GM21528 (cell line): ENCODE data around the gene NOP14.
"Not testable (repeated sequence)": the region's sequence is repeated elsewhere in the genome, so short reads cannot be mapped to it uniquely, and the experiment has no call there.

ENCODE experiments used
- ATAC-seq: cut with Tn5 transposase; IDR thresholded peaks from one replicate; pipeline ENCODE4 v1.9.1; 2021; ENCODE audit warnings: mild to moderate bottlenecking, moderate library complexity; ENCODE audit not compliant: unreplicated experiment, low FRiP score

Gene NOP14

DNA sequence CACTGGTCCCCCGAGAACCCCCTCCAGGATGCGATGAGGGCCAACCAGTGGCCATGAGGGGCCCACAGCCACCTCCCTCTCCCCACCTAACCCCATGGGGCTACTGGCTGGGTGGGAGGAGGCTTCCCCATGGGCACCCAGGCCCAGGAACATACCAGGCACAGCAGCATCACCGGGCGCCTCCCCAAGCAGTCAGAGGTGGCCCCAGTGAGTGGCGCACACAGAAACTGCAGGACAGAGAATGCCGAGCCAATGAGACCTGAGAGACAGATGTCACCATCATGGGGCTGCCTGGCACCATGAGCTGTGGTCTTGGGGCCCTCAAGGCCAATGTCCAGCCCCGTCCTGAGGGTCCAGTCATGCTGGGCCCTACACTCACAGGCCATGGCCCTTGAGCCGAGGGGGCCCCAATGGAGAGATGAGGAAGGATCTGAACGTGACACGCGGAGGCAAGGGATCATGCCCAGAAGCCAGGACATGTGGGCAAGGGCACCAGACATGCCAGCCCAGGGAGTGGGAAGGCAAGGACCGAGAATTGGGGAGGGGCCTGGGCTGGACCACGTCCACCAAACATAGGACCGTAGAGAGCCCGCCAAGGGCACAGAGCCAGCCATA lies 30.1 kb downstream of the NOP14 start:
- ATAC-seq = no peak

DNA sequence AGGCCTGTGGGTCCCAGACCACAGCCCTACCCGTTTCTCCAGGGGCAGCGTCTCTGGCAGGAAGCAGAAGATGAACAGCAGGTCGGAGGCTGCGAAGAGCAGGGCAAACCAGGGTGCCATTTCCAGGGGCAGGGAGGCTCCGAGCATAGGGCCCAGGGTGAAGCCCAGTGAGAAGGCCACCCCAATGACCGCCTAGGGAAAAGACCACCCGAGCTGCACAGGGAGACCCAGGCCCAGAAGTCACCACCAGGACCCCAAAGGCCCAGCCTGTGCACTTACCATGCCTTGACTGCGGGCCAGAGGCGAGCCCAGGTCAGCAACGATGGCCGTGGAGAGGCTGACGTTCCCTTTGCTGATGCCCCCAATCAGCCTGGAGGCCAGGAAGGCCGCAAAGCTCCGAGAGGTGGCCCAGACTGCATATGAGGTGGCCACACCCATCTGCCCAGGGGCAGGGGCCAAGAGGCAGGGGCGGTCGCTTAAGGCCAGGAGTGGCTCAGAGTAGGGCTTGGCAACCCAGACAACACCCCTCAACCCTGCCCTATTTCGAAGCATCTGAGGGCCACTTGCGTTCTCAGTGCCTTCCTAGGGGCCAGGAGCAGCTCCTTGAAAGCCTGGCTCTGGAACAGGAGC lies 30.8 kb downstream of the NOP14 start:
- no peak for ATAC-seq

DNA sequence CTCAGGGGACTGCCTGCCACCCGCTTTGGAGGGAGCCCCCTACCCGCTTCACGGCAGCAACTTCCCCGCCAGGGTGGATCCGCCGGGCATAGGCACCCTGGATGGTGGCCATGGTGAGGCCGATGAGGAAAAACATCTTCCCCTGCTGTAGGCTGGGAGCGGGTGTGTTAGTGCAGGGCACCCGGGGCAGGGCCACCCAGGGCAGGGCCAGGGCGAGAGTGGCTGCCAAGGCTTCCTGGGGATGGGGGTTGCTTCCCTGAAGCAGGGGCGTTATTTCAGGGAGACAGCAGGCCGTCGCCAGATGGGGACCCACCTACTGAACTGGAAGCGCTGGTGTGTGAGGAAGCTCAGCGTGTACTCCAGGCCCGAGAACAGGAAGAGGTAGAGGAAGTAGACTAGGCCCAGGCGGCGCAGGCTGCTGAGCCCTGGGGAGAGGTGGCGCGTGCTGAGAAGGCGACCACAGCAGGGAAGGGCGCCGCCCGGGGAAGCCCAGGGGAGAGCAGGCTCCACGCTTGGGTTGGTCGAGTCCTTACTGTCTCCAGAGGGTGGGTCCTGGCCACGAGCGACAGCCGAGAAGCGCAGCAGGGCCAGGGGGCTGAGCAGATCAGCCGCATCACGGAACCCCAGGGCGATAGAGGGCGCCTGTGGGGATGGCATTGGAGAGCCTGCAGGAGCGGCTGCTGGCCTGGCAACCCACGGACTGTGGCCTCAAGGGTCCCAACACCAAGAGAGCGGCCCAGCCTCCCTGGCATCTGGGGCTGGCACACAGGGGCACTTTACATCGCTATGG lies 31.5 kb downstream of the NOP14 start:
- peak; percentile 37 for ATAC-seq

DNA sequence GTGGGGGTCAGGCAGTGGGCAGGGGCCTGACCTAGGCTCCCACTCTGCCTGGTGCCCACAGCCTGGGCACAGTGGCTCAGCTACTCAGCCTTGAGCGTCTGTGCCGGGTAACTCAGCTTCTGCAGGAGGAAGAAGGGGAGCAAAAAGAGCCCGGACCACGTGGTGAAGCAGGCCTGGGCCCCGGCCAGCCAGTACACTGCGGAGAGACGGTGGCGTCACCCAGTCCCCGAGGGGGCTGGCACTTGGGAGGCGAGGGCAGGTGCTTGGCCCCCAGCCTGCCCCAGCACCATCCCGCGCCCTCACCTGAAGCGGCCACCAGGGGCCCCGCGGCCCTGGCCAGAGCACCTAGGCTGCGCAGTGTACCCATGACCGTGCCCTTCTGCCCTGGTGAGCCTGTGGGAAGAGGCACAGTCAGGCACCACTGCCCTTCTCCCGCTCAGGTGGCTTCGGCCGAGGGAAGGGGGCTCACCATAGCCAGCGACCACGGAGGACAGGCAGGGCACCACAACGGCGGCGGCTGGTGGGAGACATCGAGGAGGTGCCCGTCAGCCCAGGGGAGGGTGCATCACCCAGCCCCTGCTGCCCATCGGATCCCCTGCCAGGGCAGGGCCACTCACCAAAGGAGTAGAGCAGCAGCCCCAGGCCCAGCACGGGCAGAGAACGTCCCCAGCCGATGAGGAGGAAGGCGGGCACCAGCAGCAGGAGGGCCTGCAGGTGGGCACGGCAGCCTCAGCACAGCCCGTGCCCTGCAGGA lies 32.3 kb downstream of the NOP14 start:
- ATAC-seq = no peak

DNA sequence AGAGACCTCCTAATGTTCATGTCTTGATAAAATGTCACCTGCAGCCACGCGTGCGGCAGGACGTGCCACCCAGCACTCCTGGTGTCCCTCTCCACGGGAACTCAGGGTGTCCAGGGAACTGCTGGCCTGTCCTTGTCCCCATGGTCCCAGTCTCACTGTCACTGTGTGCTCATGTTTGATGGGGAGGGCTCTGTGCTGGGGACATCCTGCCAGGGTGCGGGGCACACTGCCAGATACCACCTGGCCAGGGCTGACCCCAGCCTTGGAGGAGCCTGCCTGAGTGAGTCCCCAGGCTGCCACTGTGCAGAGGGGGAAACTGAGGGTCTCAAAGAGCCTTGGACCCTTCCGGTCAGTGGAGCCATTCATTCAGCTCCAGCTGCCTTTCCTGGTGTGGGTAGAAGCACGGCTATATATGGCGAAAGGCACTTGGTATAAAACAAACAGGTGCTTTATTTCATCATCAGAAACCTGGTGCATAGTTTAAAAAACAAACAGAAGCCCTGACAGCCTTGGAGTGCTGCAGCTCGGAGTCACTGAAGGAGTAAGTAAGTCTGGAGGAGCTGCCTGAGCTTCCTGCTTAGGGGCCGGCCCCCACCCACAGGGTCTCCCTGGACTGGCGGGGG lies 33.0 kb downstream of the NOP14 start:
- ATAC-seq = no peak

DNA sequence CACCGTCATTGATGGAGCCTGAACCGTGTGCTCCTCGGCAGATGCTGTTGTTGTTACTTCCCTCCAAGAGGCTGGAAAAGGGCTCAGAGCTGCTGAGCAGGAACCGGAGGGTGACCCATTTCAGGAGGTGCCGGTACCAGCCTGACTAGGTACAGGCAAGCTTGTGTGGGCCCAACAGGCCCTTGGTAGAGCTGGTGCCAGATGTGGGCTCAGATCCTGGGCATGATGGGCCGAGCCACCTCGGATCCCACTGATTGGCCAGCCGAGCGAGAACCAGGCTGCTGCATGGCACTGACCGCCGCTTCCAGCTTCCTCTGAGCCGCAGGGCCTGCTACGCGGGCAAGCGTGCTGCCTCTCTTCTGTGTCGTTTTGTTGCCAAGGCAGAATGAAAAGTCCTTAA lies 33.7 kb downstream of the NOP14 start:
- no peak for ATAC-seq

DNA sequence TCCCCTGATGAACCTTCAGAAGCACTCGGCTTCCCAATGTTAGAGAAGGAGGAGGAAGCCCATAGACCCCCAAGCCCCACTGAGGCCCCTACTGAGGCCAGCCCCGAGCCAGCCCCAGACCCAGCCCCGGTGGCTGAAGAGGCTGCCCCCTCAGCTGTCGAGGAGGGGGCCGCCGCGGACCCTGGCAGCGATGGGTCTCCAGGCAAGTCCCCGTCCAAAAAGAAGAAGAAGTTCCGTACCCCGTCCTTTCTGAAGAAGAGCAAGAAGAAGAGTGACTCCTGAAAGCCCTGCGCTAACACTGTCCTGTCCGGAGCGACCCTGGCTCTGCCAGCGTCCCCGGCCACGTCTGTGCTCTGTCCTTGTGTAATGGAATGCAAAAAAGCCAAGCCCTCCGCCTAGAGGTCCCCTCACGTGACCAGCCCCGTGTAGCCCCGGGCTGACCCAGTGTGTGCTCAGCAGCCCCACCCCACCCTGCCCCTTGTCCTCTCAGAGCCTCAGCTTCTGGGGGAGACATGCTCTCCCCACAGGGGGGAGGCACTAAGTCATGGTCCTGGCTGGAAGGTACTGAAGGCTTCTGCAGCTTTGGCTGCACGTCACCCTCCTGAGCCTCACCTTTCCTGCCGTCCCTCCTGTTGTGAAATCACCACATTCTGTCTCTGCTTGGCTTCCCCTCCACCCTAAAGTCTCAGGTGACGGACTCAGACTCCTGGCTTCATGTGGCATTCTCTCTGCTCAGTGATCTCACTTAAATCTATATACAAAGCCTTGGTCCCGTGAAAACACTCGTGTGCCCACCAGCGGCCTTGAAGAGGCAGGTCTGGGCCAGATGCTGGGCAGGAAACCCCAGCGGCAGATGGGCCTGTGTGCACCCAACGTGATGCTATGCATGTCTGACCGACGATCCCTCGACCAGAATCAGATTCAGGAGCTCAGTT lies 34.7 kb downstream of the NOP14 start:
- ATAC-seq = no peak

DNA sequence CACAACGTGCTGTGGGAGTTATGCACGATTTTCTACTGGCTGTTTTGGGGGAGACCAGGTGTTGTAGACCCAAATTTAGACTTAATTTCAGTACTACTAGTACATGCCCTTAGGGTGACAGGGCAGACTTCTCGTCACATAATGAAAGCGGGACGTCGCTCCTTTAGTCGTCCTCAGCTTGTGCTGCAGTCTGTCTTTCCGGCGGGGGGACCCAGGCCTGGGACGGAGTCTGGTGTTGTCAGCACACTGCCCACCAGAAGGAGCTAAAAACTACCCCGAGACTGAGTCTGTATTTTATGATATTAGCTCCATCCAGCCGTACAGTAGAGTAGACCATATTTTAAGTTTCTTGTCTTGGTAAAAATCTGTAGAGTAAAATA lies 35.5 kb downstream of the NOP14 start:
- ATAC-seq = no peak

DNA sequence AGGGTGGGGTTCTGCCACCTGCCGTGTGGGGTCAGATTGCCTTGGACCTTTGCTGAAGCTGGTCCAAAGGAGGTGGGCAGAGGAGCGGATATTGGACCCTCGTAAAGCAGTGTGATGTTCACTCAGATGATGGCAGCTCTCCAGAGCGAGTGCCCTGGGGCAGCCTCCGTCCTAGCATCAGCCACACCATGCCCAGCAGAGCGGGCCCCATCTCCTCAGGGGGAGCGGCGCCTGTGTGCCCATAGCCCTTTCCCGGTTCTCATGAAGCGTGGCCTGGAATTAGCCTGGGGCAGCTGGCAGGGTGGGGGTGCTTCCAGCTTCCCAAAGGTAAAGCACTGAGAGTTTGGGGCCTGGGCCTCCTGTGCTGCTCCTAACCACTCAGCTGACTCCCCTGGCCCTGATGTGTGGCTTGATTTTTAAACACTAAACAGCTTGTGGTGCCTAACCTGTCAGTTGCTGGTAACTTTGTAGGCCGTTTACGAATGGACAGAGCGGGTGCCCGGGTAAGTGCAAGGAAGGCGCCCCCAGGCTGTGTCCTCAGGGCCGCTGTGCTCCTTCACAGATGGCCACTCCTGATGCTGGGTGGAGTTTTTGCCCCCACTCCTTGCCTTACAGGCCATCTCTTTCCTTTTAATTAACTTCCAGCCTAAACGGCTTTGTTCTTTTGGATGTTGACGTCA lies 36.0 kb downstream of the NOP14 start:
- no peak for ATAC-seq

DNA sequence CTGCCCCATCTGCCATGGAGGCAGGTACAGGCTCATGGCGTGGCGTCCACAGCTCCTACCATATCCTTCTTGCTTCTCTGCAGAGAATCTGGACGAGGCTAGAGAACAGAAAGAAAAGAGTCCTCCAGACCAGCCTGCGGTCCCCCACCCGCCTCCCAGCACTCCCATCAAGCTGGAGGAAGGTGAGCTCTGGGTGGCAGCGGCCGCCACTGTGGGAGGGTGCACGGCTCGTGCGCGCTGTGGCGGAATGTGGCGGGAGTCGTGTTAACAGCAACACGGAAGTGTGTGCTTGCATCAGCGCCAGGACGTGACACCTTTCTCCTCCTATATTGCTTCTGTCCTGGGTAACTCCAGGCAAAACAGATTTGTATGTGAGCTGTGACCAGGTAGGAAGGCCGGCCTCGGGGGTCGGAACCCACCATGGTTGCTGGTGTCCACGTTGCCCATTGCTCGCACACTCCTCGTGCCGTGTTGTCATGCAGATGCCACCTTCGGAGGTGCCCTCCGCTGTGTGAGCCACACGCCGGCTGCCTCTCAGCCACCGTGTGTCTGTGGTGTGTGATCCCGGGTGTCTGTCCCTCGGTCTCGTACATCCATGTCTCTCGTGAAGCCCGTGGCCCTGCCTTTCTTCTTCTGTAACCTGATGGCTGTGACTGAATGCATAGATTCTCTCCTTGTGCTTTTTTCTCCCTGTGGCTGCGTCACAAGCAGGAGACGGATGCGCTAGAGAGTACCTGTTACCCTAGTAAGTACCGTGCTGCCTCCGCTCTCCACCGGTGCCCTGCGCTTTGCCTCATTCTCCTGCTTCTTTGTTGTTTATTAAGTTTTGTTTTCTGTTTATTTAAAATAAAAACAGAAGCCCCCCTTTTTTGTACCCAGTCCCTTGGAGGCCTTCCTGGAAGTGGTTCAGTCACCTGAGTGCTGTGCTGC lies 37.0 kb downstream of the NOP14 start:
- no peak for ATAC-seq

DNA sequence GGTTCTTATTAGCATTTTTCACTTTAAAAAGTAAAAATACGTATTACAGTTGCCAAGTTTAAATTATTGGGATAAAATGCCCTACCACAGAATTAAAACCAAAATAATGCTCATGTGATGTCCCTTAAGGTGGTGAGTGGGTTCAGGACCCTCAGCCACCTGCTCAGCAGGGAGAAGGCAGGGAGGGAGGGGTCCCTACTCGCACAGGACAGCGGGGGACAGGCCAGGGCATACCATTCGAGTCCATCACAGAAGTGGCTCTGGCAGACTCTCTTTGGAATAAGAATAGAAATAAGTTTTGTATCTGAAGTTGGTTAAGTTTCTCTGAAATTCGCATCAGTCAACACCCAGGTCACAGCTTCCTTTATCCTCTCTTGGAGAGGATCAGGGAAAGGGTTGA lies 37.7 kb downstream of the NOP14 start:
- ATAC-seq = no peak

DNA sequence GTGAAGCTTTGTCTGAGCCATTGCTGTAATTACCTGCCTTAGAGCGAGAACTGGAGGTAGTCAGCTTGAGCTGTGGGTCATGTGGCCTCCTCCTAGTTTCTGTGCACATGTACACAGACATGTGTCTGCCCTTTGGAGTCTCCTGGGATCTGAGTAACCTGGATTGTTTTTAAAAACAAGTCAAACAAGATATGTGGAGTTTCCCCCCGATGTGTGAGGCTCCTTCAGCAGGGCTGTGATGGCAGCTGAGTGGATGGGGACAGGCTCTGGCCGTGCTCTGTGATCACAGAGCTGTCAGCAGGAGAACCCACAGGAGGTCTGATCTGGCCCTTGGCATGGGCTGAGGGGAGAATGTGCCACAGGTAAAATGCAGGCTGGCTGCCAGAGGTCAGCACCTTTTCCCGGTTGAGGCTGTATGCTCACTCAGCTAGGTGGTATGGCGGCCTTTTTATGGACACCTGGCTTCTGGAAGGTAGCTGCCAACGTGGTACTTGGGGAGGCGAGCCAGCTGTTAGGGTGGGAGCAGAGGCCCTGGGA lies 38.4 kb downstream of the NOP14 start:
- no peak for ATAC-seq

DNA sequence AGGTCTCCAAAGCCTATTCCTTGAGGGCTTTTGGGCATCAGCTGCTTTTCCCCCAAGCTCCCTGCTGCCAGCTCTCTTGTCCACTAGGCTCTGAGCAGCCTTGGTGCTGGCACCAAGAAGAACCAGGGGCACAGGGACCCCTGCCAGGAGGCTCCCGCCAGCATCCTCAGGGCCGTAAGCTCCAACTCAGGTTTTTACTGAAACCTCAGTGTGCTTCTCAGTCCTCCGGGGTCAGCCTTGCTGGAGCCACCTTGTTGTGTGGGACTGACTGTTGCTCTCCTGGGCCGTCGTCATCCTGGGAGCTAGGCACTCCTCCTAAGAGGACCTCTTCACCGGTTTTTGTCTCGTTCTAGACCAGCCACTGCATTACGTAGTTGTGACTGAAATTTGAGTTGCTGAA lies 38.9 kb downstream of the NOP14 start:
- no peak for ATAC-seq

DNA sequence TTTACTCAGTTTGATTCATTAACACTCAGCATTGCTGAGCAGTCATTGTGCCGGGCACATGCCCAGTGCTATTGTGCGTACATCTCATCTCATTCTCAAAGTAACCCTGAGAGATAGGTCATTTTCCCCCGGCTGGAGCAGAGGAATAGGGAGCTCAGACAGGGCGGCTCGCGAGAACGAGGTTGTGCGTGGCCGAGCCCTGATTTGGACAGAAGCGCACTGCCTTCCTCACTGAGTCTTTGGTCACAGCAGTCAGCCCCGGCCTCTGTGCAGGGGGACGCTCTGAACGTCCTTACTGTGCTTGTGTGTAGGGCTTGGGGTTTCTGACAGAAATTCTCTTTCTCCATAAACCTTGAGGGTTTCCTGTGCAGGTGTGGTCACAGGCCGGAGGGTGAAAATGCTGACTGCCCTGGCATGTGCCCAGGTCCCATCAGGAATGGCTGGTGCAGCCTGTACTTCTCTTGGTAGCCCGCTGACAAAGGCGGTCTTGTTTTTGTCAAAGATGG lies 39.5 kb downstream of the NOP14 start:
- ATAC-seq = no peak

DNA sequence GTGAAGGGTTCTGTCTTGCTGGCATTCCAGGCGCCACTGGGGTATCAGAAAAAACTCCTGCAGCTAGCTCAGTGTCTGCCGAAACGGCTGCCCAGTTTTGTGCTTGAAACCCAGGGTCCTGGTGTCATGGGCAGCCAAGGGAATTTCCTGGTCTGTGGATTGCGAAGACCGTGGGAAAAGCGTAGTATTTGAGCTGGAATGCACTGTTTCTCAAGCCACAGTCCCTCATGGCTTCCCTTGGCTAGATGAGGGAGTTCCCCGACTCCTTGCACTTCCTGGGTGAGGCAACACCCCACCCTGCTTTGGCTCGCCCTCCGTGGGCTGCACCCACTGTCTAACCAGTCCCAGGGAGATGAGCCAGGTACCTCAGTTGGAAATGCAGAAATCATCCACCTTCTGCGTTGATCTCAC lies 40.1 kb downstream of the NOP14 start:
- no peak for ATAC-seq

DNA sequence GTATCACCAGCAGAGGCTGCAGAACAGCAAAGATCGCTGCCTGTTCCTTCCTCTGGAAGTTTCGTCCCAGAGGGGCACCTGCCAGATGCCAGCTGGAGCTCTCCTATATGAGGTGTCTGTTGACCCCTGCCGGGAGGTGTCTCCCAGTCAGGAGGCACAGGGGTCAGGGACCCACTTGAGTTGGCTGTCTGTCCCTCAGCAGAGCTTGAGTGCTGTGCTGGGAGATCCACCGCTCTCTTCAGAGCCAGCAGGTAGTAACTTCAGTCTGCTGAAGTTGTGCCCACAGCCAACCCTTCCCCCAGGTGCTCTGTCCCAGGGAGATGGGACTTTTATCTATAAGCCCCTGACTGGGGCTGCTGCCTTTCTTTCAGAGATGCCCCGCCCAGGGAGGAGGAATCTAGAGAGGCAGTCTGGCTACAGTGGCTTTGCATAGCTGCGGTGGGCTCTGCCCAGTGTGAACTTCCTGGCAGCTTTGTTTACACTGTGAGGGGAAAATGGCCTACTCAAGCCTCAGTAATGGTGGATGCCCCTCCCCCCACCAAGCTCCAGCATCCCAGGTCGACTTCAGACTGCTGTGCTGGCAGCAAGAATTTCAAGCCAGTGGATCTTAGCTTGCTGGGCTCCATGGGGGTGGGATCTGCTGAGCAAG lies 40.6 kb downstream of the NOP14 start:
- ATAC-seq = not testable (repeated sequence)

DNA sequence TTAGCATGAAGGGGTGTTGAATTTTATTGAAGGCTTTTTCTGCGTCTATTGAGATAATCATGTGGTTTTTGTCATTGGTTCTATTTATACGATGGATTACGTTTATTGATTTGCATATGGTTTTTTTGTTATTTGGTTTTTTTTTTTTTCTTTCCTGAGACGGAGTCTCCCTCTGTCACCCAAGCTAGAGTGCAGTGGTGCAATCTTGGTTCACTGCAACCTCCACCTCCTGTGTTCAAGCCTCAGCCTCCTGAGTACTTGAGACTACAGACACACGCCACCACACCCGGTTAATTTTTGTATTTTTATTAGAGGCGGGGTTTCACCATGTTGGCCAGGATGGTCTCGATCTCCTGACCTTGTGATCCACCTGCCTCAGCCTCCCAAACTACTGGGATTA lies 44.5 kb downstream of the NOP14 start:
- not testable (repeated sequence) for ATAC-seq
